GM12801 (cell line): ENCODE measurements around the gene OR4D10.

ENCODE experiments used
- TF ChIP-seq, protein P1 (sequence below): IDR thresholded peaks from one replicate; pipeline ENCODE4 v1.5.1; 2011; ENCODE audit warnings: control low read depth; ENCODE audit not compliant: insufficient read length; ENCODE audit errors: extremely low read depth

OR4D10 gene

DNA sequence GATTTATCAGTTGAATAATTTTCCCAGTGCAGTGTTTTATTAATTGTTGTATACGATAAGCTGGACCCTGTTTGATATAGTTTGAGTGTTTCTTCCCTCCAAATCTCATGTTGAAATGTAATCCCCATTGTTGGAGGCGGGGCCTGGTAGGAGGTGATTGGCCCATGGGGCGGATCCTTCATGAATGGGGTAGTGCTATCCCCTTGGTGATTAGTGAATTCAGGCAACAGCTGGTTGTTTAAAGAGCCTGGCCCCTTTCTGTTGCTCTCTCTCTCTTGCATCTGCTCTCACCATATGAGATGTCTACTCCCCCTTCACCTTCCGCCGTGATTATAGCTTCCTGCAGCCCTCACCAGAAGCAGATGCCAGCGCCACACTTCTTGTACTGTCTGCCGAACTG lies 35.3 kb upstream of the OR4D10 start:
- TF ChIP-seq, protein P1, sequence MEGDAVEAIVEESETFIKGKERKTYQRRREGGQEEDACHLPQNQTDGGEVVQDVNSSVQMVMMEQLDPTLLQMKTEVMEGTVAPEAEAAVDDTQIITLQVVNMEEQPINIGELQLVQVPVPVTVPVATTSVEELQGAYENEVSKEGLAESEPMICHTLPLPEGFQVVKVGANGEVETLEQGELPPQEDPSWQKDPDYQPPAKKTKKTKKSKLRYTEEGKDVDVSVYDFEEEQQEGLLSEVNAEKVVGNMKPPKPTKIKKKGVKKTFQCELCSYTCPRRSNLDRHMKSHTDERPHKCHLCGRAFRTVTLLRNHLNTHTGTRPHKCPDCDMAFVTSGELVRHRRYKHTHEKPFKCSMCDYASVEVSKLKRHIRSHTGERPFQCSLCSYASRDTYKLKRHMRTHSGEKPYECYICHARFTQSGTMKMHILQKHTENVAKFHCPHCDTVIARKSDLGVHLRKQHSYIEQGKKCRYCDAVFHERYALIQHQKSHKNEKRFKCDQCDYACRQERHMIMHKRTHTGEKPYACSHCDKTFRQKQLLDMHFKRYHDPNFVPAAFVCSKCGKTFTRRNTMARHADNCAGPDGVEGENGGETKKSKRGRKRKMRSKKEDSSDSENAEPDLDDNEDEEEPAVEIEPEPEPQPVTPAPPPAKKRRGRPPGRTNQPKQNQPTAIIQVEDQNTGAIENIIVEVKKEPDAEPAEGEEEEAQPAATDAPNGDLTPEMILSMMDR = no peak

DNA sequence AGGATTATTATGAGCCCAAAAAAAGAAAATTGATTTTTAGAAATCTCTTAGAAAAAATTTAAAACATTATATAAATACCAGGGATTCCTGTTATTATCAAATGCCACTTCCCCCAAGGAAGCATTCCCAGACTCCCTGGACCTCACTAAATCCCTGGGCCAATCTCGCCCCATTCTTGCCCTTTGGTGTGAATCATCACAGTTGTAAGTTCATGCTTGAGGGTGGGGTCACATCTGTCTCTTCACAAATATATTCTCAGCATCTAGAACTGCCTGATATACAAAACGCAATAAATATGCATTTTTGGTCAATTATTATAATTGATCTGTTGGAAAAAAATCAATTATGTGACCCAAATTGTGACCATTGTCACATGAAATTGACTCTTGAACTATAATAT lies 24.6 kb upstream of the OR4D10 start:
- TF ChIP-seq, protein P1 = no peak

DNA sequence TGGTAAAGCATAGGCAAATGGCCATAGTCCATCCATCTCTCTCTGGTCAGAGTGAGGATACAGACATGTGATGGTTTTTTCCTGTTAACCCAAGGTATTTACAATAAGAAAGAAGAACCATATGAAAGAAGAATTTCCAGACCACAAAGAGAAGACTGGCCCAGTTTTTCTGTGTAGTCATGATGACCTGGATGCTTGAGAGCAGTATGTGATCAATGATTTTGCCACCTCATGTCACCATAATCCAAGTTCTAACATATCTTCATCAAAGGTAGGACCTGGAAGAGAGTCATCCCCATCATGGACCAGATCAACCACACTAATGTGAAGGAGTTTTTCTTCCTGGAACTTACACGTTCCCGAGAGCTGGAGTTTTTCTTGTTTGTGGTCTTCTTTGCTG lies 16.5 kb upstream of the OR4D10 start, which contains the start of gene OR4D6:
Gene OR4D6, plus strand, starts transcription at position 301 of the 400 bp plus-strand sequence. Its CDS starts 0 bp downstream, at position 301.
- TF ChIP-seq, protein P1 = no peak

DNA sequence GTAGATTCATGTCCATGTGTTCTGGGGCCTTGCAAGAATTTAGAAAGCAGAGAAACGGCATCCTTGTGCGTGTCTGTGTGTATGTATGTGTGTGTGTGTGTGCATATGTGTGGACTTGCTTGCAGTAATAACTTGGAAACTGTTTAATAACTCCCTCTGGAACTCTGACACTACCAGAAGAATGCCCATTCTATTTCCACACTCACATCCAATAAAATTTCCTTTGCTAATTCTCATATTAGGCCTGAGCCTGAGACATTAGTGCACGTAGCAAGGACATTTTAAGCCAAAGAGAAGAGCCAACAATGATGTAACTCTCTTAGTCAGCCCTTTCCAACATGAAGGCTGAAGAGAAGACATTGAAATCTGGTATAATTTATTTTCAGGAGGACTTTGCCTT lies 13.2 kb upstream of the OR4D10 start:
- TF ChIP-seq, protein P1 = no peak

DNA sequence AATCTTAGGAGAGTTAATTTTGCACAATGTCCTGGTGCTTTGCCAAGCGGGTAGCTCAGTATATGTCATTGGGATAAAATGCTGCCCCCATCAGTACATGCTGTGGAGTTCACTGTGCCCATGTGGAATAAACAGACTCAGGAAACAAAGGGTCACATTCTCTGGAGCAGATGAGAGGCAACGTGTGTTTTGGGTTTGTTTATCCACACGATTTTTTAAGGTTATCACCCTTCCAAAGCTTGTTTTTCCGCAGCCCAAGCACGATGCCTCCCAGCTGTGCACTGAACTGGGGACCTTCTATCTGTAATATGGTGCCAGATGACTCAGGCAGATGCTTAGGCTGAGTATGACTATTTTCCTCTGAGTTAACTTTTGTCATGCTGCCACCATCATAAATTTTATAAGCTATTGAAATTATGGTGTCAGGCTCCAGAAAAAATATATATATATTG lies 9.9 kb upstream of the OR4D10 start:
- TF ChIP-seq, protein P1 = no peak

DNA sequence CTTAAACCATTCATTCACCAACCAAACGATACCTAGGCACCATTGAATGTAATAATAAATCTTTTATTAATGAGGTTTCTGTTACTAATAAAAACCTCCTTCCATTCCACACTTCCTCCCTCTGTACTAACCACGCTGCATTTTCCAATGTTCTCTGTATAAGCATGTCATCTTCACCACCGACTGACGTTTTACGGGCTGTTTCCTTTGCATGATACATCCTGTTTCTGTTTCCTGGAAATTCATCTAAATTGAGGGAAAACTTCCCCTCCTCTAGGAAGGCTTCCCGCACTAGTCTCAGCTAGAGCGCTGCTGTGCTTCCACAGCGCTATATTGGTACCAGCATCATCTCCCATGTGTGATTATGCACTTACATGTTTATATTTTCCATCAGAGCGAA lies 2.1 kb downstream of the OR4D10 start:
- TF ChIP-seq, protein P1 = no peak

DNA sequence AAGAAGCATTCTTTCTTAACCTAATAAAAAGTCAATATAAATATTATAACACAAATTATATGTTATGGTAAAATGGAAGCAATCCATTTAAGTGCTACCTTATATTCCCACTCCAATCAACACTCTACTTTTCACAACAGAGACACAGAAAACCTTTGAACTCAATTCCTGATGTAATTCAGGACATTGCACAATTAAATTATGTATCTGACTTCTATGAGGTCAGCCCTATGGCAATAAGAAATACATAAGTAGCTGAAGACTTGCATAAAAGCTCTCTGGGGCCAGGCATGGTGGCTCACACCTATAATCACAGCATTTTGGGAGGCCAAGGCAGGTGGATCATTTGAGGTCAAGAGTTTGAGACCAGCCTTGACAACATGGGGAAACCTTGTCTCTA lies 6.8 kb downstream of the OR4D10 start:
- TF ChIP-seq, protein P1 = no peak

DNA sequence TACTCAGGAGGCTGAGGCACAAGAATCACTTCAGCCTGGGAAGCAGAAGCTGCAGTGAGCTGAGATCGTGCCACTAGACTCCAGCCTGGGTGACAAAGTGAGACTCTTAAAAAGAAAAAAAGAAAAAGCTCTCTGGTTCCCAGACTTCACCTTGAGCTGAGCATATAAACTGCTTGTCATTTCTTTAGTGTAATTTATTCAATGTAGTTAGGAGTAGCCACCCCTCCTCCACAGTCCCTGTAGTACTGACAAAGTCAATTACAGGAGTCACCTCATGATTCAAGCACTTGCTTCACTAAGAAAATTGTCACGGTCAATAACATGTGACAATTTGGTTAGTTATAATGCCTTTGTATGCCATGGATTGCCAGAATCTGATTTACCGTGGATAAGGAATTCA lies 7.2 kb downstream of the OR4D10 start:
- TF ChIP-seq, protein P1 = no peak
